Kidney tubule cell (primary cell): ENCODE data around the gene ADAMTSL3.
"Not testable (repeated sequence)": the region's sequence is repeated elsewhere in the genome, so short reads cannot be mapped to it uniquely, and the experiment has no call there.

ENCODE experiments used
- DNase-seq: peaks from one replicate; pipeline ENCODE4 v3.0.0-alpha.2; 2018; ENCODE audit warnings: low spot score

The ADAMTSL3 gene

GRCh38 chr15:84086071-84086470, 432.1 kb downstream of the ADAMTSL3 start:
- not testable (repeated sequence) for DNase-seq
